ENCODE data around the gene LRP3. TPM values are rescaled to one million over a fixed set of nuclear protein-coding genes. Genes with fewer than 3 reads are reported as not detected.
A peak's percentile ranks its signal among the peaks of the same experiment; 100 is the strongest.
"Not testable (repeated sequence)": the region's sequence is repeated elsewhere in the genome, so short reads cannot be mapped to it uniquely, and the experiment has no call there.

The LRP3 gene
- total RNA-seq, 1 experiment from 2014 or later = 20.4 TPM

- H3K4me3 ChIP-seq (ENCODE audit: low read length) = no peak overlapping the region
- ChIA-PET POLR2A (ENCODE audit: unreplicated experiment) (no interaction called here), CTCF (no interaction called here)
- DNase-seq (peak; percentile 6), ATAC-seq (no peak)
- no peaks in the 10 kb centered on the region for H3F3A ChIP-seq (ENCODE audit: low read length, unreplicated experiment)
- no peaks in the 10 kb centered on the region for H4K20me1 ChIP-seq (ENCODE audit: low read length)
- no peak overlapping the region for H2AFZ ChIP-seq (ENCODE audit: low read length)
- intact Hi-C loops (cut with micrococcal nuclease) = no loop called here
- no peak for TF ChIP-seq EZH2phosphoT487 (IDR thresholded peaks at IDR 0.05; ENCODE audit: borderline replicate concordance, low read length)
- TF ChIP-seq CTCF (conservative IDR thresholded peaks at IDR 0.05; ENCODE audit: low read depth, low read length) = no peak
- no peak for TF ChIP-seq EZH2 (IDR thresholded peaks at IDR 0.05; ENCODE audit: low read length, unreplicated experiment)
- BruUV-seq (replicated peaks) = no TSS peak
- H3K27me3 ChIP-seq (ENCODE audit: low read length) = no peaks in the 10 kb centered on the region
- no peak overlapping the region for H3K4me2 ChIP-seq (ENCODE audit: low read length)
- no peak overlapping the region for H3K27ac ChIP-seq (ENCODE audit: low read length)
- no peaks in the 10 kb centered on the region for H3K36me3 ChIP-seq (ENCODE audit: low read depth, low read length)
- no peaks in the 10 kb centered on the region for H3K4me1 ChIP-seq (ENCODE audit: insufficient read depth, low read length)
- H3K9me3 ChIP-seq (ENCODE audit: low read length) = no peaks in the 10 kb centered on the region
- no peaks in the 10 kb centered on the region for H3K79me2 ChIP-seq (ENCODE audit: low read length)
- H3K9me2 ChIP-seq (replicated peaks; ENCODE audit: low read length) = no peaks in the 10 kb centered on the region
- no peak overlapping the region for H3K9ac ChIP-seq (ENCODE audit: low read length)
Observed at GRCh38 chr19:33150852-33151518, 43.1 kb upstream of the LRP3 start.

GRCh38 chr19:33152176-33152575, 42.0 kb upstream of the LRP3 start:
- intact Hi-C loops (cut with micrococcal nuclease) = no loop called here
- no peaks in the 10 kb centered on the region for H3K4me1 ChIP-seq (ENCODE audit: insufficient read depth, low read length)
- no peaks in the 10 kb centered on the region for H3K9me2 ChIP-seq (replicated peaks; ENCODE audit: low read length)
- ChIA-PET POLR2A (ENCODE audit: unreplicated experiment) (no interaction called here), CTCF (no interaction called here)
- no peak overlapping the region for H2AFZ ChIP-seq (ENCODE audit: low read length)
- no peaks in the 10 kb centered on the region for H4K20me1 ChIP-seq (ENCODE audit: low read length)
- H3K4me2 ChIP-seq (ENCODE audit: low read length) = no peak overlapping the region
- BruUV-seq (replicated peaks) = no TSS peak
- DNase-seq = no peak
- no peaks in the 10 kb centered on the region for H3K79me2 ChIP-seq (ENCODE audit: low read length)
- H3K9me3 ChIP-seq (ENCODE audit: low read length) = no peaks in the 10 kb centered on the region
- H3F3A ChIP-seq (ENCODE audit: low read length, unreplicated experiment) = no peaks in the 10 kb centered on the region
- TF ChIP-seq EZH2 (IDR thresholded peaks at IDR 0.05; ENCODE audit: low read length, unreplicated experiment) = no peak
- TF ChIP-seq CTCF (conservative IDR thresholded peaks at IDR 0.05; ENCODE audit: low read depth, low read length) = no peak
- no peak for TF ChIP-seq EZH2phosphoT487 (IDR thresholded peaks at IDR 0.05; ENCODE audit: borderline replicate concordance, low read length)
- H3K27ac ChIP-seq (ENCODE audit: low read length) = no peak overlapping the region
- H3K27me3 ChIP-seq (ENCODE audit: low read length) = no peaks in the 10 kb centered on the region
- H3K4me3 ChIP-seq (ENCODE audit: low read length) = no peak overlapping the region
- no peak for ATAC-seq
- no peaks in the 10 kb centered on the region for H3K36me3 ChIP-seq (ENCODE audit: low read depth, low read length)
- H3K9ac ChIP-seq (ENCODE audit: low read length) = no peak overlapping the region

- H3K9me2 ChIP-seq (replicated peaks; ENCODE audit: low read length); H3K27ac ChIP-seq (ENCODE audit: low read length); DNase-seq; H3F3A ChIP-seq (ENCODE audit: low read length, unreplicated experiment); POLR2A ChIA-PET (ENCODE audit: unreplicated experiment); H3K9me3 ChIP-seq (ENCODE audit: low read length); H3K79me2 ChIP-seq (ENCODE audit: low read length); H3K27me3 ChIP-seq (ENCODE audit: low read length); CTCF ChIA-PET; H3K36me3 ChIP-seq (ENCODE audit: low read depth, low read length); BruUV-seq (replicated peaks); H2AFZ ChIP-seq (ENCODE audit: low read length); ATAC-seq; H4K20me1 ChIP-seq (ENCODE audit: low read length); H3K4me3 ChIP-seq (ENCODE audit: low read length); H3K4me1 ChIP-seq (ENCODE audit: insufficient read depth, low read length); H3K4me2 ChIP-seq (ENCODE audit: low read length); intact Hi-C loops (cut with micrococcal nuclease); H3K9ac ChIP-seq (ENCODE audit: low read length): not testable (repeated sequence)
Observed at GRCh38 chr19:33152625-33153024, 41.5 kb upstream of the LRP3 start.

DNA sequence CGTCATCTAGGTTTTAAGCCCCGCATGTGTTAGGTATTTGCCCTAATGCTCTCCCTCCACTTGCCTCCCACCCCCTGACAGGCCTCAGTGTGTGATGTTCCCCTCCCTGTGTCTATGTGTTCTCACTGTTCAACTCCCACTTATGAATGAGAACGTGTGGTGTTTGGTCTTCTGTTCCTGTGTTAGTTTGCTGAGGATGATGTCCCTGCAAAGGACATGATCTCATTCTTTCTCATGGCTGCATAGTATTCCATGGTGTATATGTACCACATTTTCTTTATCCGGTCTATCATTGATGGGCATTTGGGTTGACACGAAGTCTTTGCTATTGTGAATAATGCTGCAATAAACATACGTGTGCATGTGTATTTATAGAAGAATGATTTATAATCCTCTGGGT, 39.8 kb upstream of the LRP3 start:
- H4K20me1 ChIP-seq (ENCODE audit: low read length); H3K4me3 ChIP-seq (ENCODE audit: low read length); DNase-seq; CTCF ChIA-PET; H3K27ac ChIP-seq (ENCODE audit: low read length); H3K79me2 ChIP-seq (ENCODE audit: low read length); H3K9me2 ChIP-seq (replicated peaks; ENCODE audit: low read length); ATAC-seq; H3K9me3 ChIP-seq (ENCODE audit: low read length); H2AFZ ChIP-seq (ENCODE audit: low read length); H3K4me2 ChIP-seq (ENCODE audit: low read length); H3F3A ChIP-seq (ENCODE audit: low read length, unreplicated experiment); BruUV-seq (replicated peaks); H3K4me1 ChIP-seq (ENCODE audit: insufficient read depth, low read length); H3K9ac ChIP-seq (ENCODE audit: low read length); POLR2A ChIA-PET (ENCODE audit: unreplicated experiment); H3K27me3 ChIP-seq (ENCODE audit: low read length); intact Hi-C loops (cut with micrococcal nuclease); H3K36me3 ChIP-seq (ENCODE audit: low read depth, low read length): not testable (repeated sequence)
